ENCODE measurements around the gene TEX55.
"Not testable (repeated sequence)": the region's sequence is repeated elsewhere in the genome, so short reads cannot be mapped to it uniquely, and the experiment has no call there.

TEX55 gene

GRCh38 chr3:119145500-119146167 lies at the start of gene TEX55:
Gene TEX55, plus strand, starts transcription at chr3:119146165. Its CDS starts 25 bp downstream, at chr3:119146190.
- peak; percentile 81 for TF ChIP-seq CTCF (IDR thresholded peaks at IDR 0.05; ENCODE audit: low read depth, low read length)
- DNase-seq (ENCODE audit: extremely low read depth, low read depth): peak; percentile 11

- TF ChIP-seq CTCF (IDR thresholded peaks at IDR 0.05; ENCODE audit: low read depth, low read length): no peak
- DNase-seq (ENCODE audit: extremely low read depth, low read depth): no peak
Measured at GRCh38 chr3:119098003-119098402, 48.0 kb upstream of the TEX55 start.

- DNase-seq (ENCODE audit: extremely low read depth, low read depth): no peak
Measured at GRCh38 chr3:119098619-119099222, 47.2 kb upstream of the TEX55 start.

GRCh38 chr3:119099785-119100184 lies 46.2 kb upstream of the TEX55 start:
- no peak for TF ChIP-seq CTCF (IDR thresholded peaks at IDR 0.05; ENCODE audit: low read depth, low read length)
- no peak for DNase-seq (ENCODE audit: extremely low read depth, low read depth)

More at GRCh38 chr3:119098619-119099222, 47.2 kb upstream of the TEX55 start:
- TF ChIP-seq CTCF (IDR thresholded peaks at IDR 0.05; ENCODE audit: low read depth, low read length): peak; percentile 71

GRCh38 chr3:119104031-119104430 lies 41.9 kb upstream of the TEX55 start:
- TF ChIP-seq CTCF (IDR thresholded peaks at IDR 0.05; ENCODE audit: low read depth, low read length): no peak
- DNase-seq (ENCODE audit: extremely low read depth, low read depth): no peak

GRCh38 chr3:119118330-119118729 lies 27.6 kb upstream of the TEX55 start:
- not testable (repeated sequence) for DNase-seq (ENCODE audit: extremely low read depth, low read depth)

- no peak for DNase-seq (ENCODE audit: extremely low read depth, low read depth)
- TF ChIP-seq CTCF (IDR thresholded peaks at IDR 0.05; ENCODE audit: low read depth, low read length): no peak
Measured at GRCh38 chr3:119120480-119120879, 25.5 kb upstream of the TEX55 start.

GRCh38 chr3:119122350-119122749 lies 23.6 kb upstream of the TEX55 start:
- no peak for DNase-seq (ENCODE audit: extremely low read depth, low read depth)
- no peak for TF ChIP-seq CTCF (IDR thresholded peaks at IDR 0.05; ENCODE audit: low read depth, low read length)
